PC-3 (cell line): Measurements from ENCODE around the gene SHROOM3.

Experiments
- CTCF ChIP-seq: fragments of 300-600 bp; sonication (generic); conservative IDR thresholded peaks from 2 replicates; pipeline ENCODE4 v1.5.1; 2017; ENCODE audit warnings: antibody characterized with exemption, low read depth, mild to moderate bottlenecking, low read length
- EZH2 ChIP-seq: fragments of 300-600 bp; sonication (generic); IDR thresholded peaks from one replicate; pipeline ENCODE4 v1.6.1; 2017; ENCODE audit warnings: antibody characterized with exemption, mild to moderate bottlenecking, low read length; ENCODE audit not compliant: unreplicated experiment
- EZH2phosphoT487 ChIP-seq: fragments of 300-600 bp; sonication (generic); IDR thresholded peaks from 2 replicates; pipeline ENCODE4 v1.6.1; 2018; ENCODE audit warnings: mild to moderate bottlenecking, antibody characterized with exemption, low read length, borderline replicate concordance

DNA sequence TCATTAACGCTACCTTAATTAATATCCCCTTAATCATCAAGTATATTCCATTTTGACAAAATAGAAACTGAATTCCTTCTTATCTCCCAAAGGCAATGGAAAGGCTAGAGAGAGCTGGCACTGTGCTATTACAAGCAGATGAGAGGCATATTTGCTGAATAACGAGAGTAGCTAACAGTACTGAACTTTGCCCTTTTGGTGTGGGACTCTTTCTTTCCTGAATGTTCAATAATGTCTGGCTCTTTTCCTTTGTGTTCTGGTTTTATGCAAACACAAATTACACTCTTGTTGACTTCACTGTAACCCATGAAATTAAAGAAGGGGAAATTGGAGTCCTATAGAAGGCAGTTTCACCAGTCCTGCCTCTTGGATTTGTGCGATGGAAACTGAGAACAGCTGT lies 63.5 kb downstream of the SHROOM3 start:
- TF ChIP-seq CTCF (no peak), EZH2phosphoT487 (no peak), EZH2 (no peak)
